ENCODE results near the gene SPTLC1. TPM values are rescaled to one million over a fixed set of nuclear protein-coding genes. Genes with fewer than 3 reads are reported as not detected.

Gene SPTLC1
- total RNA-seq, 1 experiment from 2014 or later, result 63.3 TPM

DNA sequence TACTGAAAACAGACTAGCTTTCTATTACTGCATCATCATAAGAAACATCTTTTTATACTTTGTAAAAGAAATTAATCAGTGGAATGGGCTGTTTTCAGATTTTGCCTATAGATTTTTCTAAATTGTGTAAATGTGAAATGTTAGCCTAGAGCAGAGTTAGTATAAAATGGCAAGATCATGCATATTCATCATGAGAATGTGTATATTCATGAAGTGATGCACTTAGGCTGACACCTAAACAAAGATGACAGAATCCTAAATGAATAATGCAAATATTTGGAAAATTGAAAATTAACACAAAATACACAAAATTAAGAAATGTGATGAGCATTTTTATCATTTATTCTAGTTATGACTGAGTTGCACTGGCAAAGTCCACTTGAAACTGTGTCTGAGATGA lies 57.2 kb downstream of the SPTLC1 start:
- DNase-seq (no peak), ATAC-seq (no peak)
- TF ChIP-seq EZH2phosphoT487 (IDR thresholded peaks at IDR 0.05; ENCODE audit: borderline replicate concordance, low read length) (no peak), CTCF (conservative IDR thresholded peaks at IDR 0.05; ENCODE audit: low read depth, low read length) (no peak)
- ChIA-PET POLR2A (ENCODE audit: unreplicated experiment) (no interaction called here), CTCF (no interaction called here)
- no peaks in the 10 kb centered on the region for H3K9me3 ChIP-seq (ENCODE audit: low read length)
- H3K79me2 ChIP-seq (ENCODE audit: low read length), result no peaks in the 10 kb centered on the region
- H4K20me1 ChIP-seq (ENCODE audit: low read length), result no peaks in the 10 kb centered on the region
- intact Hi-C loops (cut with micrococcal nuclease), result no loop called here
- H3K4me1 ChIP-seq (ENCODE audit: insufficient read depth, low read length), result no peaks in the 10 kb centered on the region
- H3K27me3 ChIP-seq (ENCODE audit: low read length), result no peaks in the 10 kb centered on the region
- no TSS peak for BruUV-seq (replicated peaks)
- no peak overlapping the region for H3K4me3 ChIP-seq (ENCODE audit: low read length)
- no peaks in the 10 kb centered on the region for H3F3A ChIP-seq (ENCODE audit: low read length, unreplicated experiment)
- no peaks in the 10 kb centered on the region for H3K9me2 ChIP-seq (replicated peaks; ENCODE audit: low read length)
- H2AFZ ChIP-seq (ENCODE audit: low read length), result no peak overlapping the region
- no peak overlapping the region for H3K9ac ChIP-seq (ENCODE audit: low read length)
- peaks cover 27% of the 10 kb centered on the region for H3K36me3 ChIP-seq (ENCODE audit: low read depth, low read length)
- no peak overlapping the region for H3K27ac ChIP-seq (ENCODE audit: low read length)
- H3K4me2 ChIP-seq (ENCODE audit: low read length), result no peak overlapping the region

- H3K9me3 ChIP-seq (ENCODE audit: low read length), result no peaks in the 10 kb centered on the region
- intact Hi-C loops (cut with micrococcal nuclease), result no loop called here
- no peaks in the 10 kb centered on the region for H3F3A ChIP-seq (ENCODE audit: low read length, unreplicated experiment)
- H3K4me3 ChIP-seq (ENCODE audit: low read length), result no peak overlapping the region
- no peak overlapping the region for H2AFZ ChIP-seq (ENCODE audit: low read length)
- no peak for ATAC-seq
- H3K9ac ChIP-seq (ENCODE audit: low read length), result no peak overlapping the region
- TF ChIP-seq EZH2 (IDR thresholded peaks at IDR 0.05; ENCODE audit: low read length, unreplicated experiment), result no peak
- TF ChIP-seq EZH2phosphoT487 (IDR thresholded peaks at IDR 0.05; ENCODE audit: borderline replicate concordance, low read length), result no peak
- TF ChIP-seq CTCF (conservative IDR thresholded peaks at IDR 0.05; ENCODE audit: low read depth, low read length), result no peak
- no peaks in the 10 kb centered on the region for H3K9me2 ChIP-seq (replicated peaks; ENCODE audit: low read length)
- DNase-seq, result no peak
- no peak overlapping the region for H3K4me2 ChIP-seq (ENCODE audit: low read length)
- H3K79me2 ChIP-seq (ENCODE audit: low read length), result no peaks in the 10 kb centered on the region
- H3K27ac ChIP-seq (ENCODE audit: low read length), result no peak overlapping the region
- ChIA-PET POLR2A (ENCODE audit: unreplicated experiment) (no interaction called here), CTCF (no interaction called here)
- no TSS peak for BruUV-seq (replicated peaks)
- no peaks in the 10 kb centered on the region for H4K20me1 ChIP-seq (ENCODE audit: low read length)
- no peaks in the 10 kb centered on the region for H3K27me3 ChIP-seq (ENCODE audit: low read length)
- peaks cover 23% of the 10 kb centered on the region for H3K36me3 ChIP-seq (ENCODE audit: low read depth, low read length)
- H3K4me1 ChIP-seq (ENCODE audit: insufficient read depth, low read length), result no peaks in the 10 kb centered on the region
These were observed 58.0 kb downstream of the SPTLC1 start for GRCh38 chr9:92057226-92057625.

- CTCF ChIA-PET, result no interaction called here
- POLR2A ChIA-PET (ENCODE audit: unreplicated experiment), result no interaction called here
- BruUV-seq (replicated peaks), result no TSS peak
These were observed 59.6 kb downstream of the SPTLC1 start for GRCh38 chr9:92055624-92056023.

More at GRCh38 chr9:92055624-92056023, 59.6 kb downstream of the SPTLC1 start:
- H3F3A ChIP-seq (ENCODE audit: low read length, unreplicated experiment), result no peaks in the 10 kb centered on the region
- no peaks in the 10 kb centered on the region for H3K79me2 ChIP-seq (ENCODE audit: low read length)
- H3K4me1 ChIP-seq (ENCODE audit: insufficient read depth, low read length), result no peaks in the 10 kb centered on the region
- TF ChIP-seq CTCF (conservative IDR thresholded peaks at IDR 0.05; ENCODE audit: low read depth, low read length) (no peak), EZH2phosphoT487 (IDR thresholded peaks at IDR 0.05; ENCODE audit: borderline replicate concordance, low read length) (no peak), EZH2 (IDR thresholded peaks at IDR 0.05; ENCODE audit: low read length, unreplicated experiment) (no peak)
- ATAC-seq (no peak), DNase-seq (no peak)
- no peak overlapping the region for H3K4me3 ChIP-seq (ENCODE audit: low read length)
- H3K9me2 ChIP-seq (replicated peaks; ENCODE audit: low read length), result no peaks in the 10 kb centered on the region
- no peaks in the 10 kb centered on the region for H3K27me3 ChIP-seq (ENCODE audit: low read length)
- H3K9ac ChIP-seq (ENCODE audit: low read length), result no peak overlapping the region
- H4K20me1 ChIP-seq (ENCODE audit: low read length), result no peaks in the 10 kb centered on the region
- H3K4me2 ChIP-seq (ENCODE audit: low read length), result no peak overlapping the region
- no peaks in the 10 kb centered on the region for H3K9me3 ChIP-seq (ENCODE audit: low read length)
- H3K27ac ChIP-seq (ENCODE audit: low read length), result no peak overlapping the region
- intact Hi-C loops (cut with micrococcal nuclease), result no loop called here
- H2AFZ ChIP-seq (ENCODE audit: low read length), result no peak overlapping the region
- peaks cover 14% of the 10 kb centered on the region; the same call in 1 of the 2 replicates for H3K36me3 ChIP-seq (ENCODE audit: low read depth, low read length)
